GM19240 (cell line): ENCODE data around the gene NTF3.

ENCODE experiments used
- DNase-seq: peaks from one replicate; pipeline ENCODE4 v3.0.0; 2011; ENCODE audit warnings: low spot score; ENCODE audit not compliant: insufficient read length

Gene NTF3

GRCh38 chr12:5430641-5431603 is 986 bp upstream of the NTF3 start:
- no peak for DNase-seq

GRCh38 chr12:5433081-5433844 is 1.4 kb downstream of the NTF3 start:
- DNase-seq, result no peak

- no peak for DNase-seq
These were observed 2.1 kb downstream of the NTF3 start for GRCh38 chr12:5433845-5434646.

- DNase-seq, result no peak
These were observed 3.0 kb downstream of the NTF3 start for GRCh38 chr12:5434647-5435560.

GRCh38 chr12:5437182-5437583 is 5.3 kb downstream of the NTF3 start:
- DNase-seq, result no peak

GRCh38 chr12:5437589-5437988 is 5.7 kb downstream of the NTF3 start:
- no peak for DNase-seq

GRCh38 chr12:5438671-5439200 is 6.8 kb downstream of the NTF3 start:
- DNase-seq, result no peak

- DNase-seq, result no peak
These were observed 7.5 kb downstream of the NTF3 start for GRCh38 chr12:5439371-5439771.

- no peak for DNase-seq
These were observed 7.9 kb downstream of the NTF3 start for GRCh38 chr12:5439788-5440300.

GRCh38 chr12:5440978-5441377 is 9.1 kb downstream of the NTF3 start:
- DNase-seq, result no peak

GRCh38 chr12:5441497-5442236 is 9.8 kb downstream of the NTF3 start:
- DNase-seq, result no peak

- DNase-seq, result no peak
These were observed 10.5 kb downstream of the NTF3 start for GRCh38 chr12:5442251-5443006.

- no peak for DNase-seq
These were observed 12.6 kb downstream of the NTF3 start for GRCh38 chr12:5444520-5444919.

GRCh38 chr12:5447320-5447719 is 15.4 kb downstream of the NTF3 start:
- no peak for DNase-seq

- DNase-seq, result no peak
These were observed 19.3 kb downstream of the NTF3 start for GRCh38 chr12:5451251-5451650.

- DNase-seq, result no peak
These were observed 20.7 kb downstream of the NTF3 start for GRCh38 chr12:5452569-5452968.

GRCh38 chr12:5453466-5453865 is 21.6 kb downstream of the NTF3 start:
- no peak for DNase-seq

GRCh38 chr12:5455045-5455444 is 23.1 kb downstream of the NTF3 start:
- DNase-seq, result no peak

- no peak for DNase-seq
These were observed 24.1 kb downstream of the NTF3 start for GRCh38 chr12:5456030-5456429.
